WTC11 (cell line): ENCODE data around the gene KRT85. TPM values are rescaled to one million over a fixed set of nuclear protein-coding genes. Genes with fewer than 3 reads are reported as not detected.

Experiments used
- ATAC-seq: fragments of 200-7000 bp; cut with Tn5 transposase; 2 replicates; pipeline ENCODE4 v1.10.0; 2021; ENCODE audit warnings: mild to moderate bottlenecking, moderate library complexity
- CTCF ChIA-PET: fragments of 300-600 bp; sonication (Branson Sonifier 250); formaldehyde crosslinking; loops from one replicate; lab custom pipeline; 2021; ENCODE audit warnings: antibody characterized with exemption; lab: Charles Lee
- POLR2A ChIA-PET: fragments of 350-600 bp; sonication (Branson Sonifier 250); formaldehyde crosslinking; loops from one replicate; lab custom pipeline; 2021; ENCODE audit warnings: antibody characterized with exemption; lab: Charles Lee
- DNase-seq: peaks from one replicate; pipeline ENCODE4 v3.0.0; 2021; ENCODE audit warnings: low spot score
- H3K27ac Mint-ChIP-seq: 2 replicates; pipeline ENCODE4 v1.8.0; 2021; ENCODE audit warnings: mixed read lengths
- H3K27me3 Mint-ChIP-seq: 2 replicates; pipeline ENCODE4 v1.8.0; 2021; ENCODE audit warnings: low read depth, mild to moderate bottlenecking, moderate library complexity, mixed read lengths
- H3K36me3 Mint-ChIP-seq: 2 replicates; pipeline ENCODE4 v1.8.0; 2021; ENCODE audit warnings: mixed read lengths
- H3K4me1 Mint-ChIP-seq: 2 replicates; pipeline ENCODE4 v1.8.0; 2022; ENCODE audit warnings: mixed read lengths
- H3K4me3 Mint-ChIP-seq: 2 replicates; pipeline ENCODE4 v1.8.0; 2021; ENCODE audit warnings: mild to moderate bottlenecking, moderate library complexity, mixed read lengths
- H3K9me3 Mint-ChIP-seq: 2 replicates; pipeline ENCODE4 v1.8.0; 2021; ENCODE audit warnings: mixed read lengths
- ATF1 ChIP-seq: sonication (generic); formaldehyde crosslinking; IDR thresholded peaks from 2 replicates; pipeline ENCODE4 v1.8.1; 2023; ENCODE audit warnings: mild to moderate bottlenecking, moderate library complexity, missing genetic modification reagents
- GTF2I ChIP-seq: fragments of 250-450 bp; sonication (Bioruptor Pico); conservative IDR thresholded peaks from 2 replicates; pipeline ENCODE4 v1.4.0; 2021; ENCODE audit warnings: mild to moderate bottlenecking
- HMGA2 ChIP-seq: fragments of 250-450 bp; sonication (Bioruptor Pico); IDR thresholded peaks from 2 replicates; pipeline ENCODE4 v1.4.0; 2021; ENCODE audit warnings: mild to moderate bottlenecking, moderate library complexity
- SMAD4 ChIP-seq: sonication (generic); formaldehyde crosslinking; IDR thresholded peaks from 2 replicates; pipeline ENCODE4 v1.8.0; 2022; ENCODE audit warnings: mild to moderate bottlenecking, missing genetic modification reagents
- SOX15 ChIP-seq: fragments of 250-450 bp; sonication (Bioruptor Pico); IDR thresholded peaks from 2 replicates; pipeline ENCODE4 v1.9.0; 2021; ENCODE audit warnings: mild to moderate bottlenecking
- ZNF396 ChIP-seq: fragments of 250-450 bp; sonication (Bioruptor Pico); IDR thresholded peaks from 2 replicates; pipeline ENCODE4 v1.8.0; 2021; ENCODE audit warnings: mild to moderate bottlenecking, moderate library complexity, borderline replicate concordance
- ZNF423 ChIP-seq: fragments of 250-450 bp; sonication (Bioruptor Pico); IDR thresholded peaks from 2 replicates; pipeline ENCODE4 v2.1.2; 2022; ENCODE audit warnings: mild to moderate bottlenecking, moderate library complexity
- total RNA-seq: library from RNA; stranded (reverse); gene quantifications from 3 replicates; pipeline ENCODE4 v1.2.3, GENCODE V29; 2021
- TF ChIP-seq, protein P1 (sequence below): sonication (generic); formaldehyde crosslinking; IDR thresholded peaks from 2 replicates; pipeline ENCODE4 v1.8.0; 2022; ENCODE audit warnings: mild to moderate bottlenecking, missing genetic modification reagents
- TF ChIP-seq, protein P2 (sequence below): fragments of 250-450 bp; sonication (Bioruptor Pico); IDR thresholded peaks from 2 replicates; pipeline ENCODE4 v1.9.0; 2021; ENCODE audit warnings: mild to moderate bottlenecking
- TF ChIP-seq, protein P3 (sequence below): sonication (generic); formaldehyde crosslinking; IDR thresholded peaks from 2 replicates; pipeline ENCODE4 v1.8.1; 2023; ENCODE audit warnings: mild to moderate bottlenecking, missing genetic modification reagents

The KRT85 gene
- total RNA-seq, 1 experiment from 2014 or later: not detected

DNA sequence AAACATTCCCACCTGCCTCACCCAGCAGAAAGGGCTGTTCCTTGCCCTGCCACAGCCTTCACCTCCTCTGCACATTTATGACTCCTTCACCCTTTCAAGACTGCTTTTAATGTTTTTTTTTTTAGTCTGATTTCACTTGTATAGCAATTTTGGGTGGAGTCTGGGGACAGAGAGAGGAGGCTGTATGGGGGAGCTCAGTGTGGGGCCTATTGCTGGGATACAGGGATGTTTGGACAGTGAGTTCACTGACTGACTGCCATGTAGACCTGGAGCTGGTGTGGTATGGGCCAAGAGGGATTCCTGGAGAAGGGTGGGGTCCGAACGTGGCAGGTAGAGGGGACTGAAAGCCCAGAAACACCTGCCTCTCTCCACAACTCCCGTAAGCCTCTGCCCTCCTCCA, 1.9 kb upstream of the KRT85 start:
- CTCF ChIA-PET: interaction anchor here (1.0 to 2.3 kb wide), 11 partner anchors 9 to 612 kb away, joined by 3 to 8 read pairs (median 4); no protein-coding TSS in a partner anchor
- Mint-ChIP-seq H3K36me3 (no peaks in the 10 kb centered on the region), H3K27ac (no peak overlapping the region), H3K27me3 (no peaks in the 10 kb centered on the region), H3K4me3 (no peak overlapping the region), H3K4me1 (no peaks in the 10 kb centered on the region), H3K9me3 (no peaks in the 10 kb centered on the region)
- TF ChIP-seq, protein P1, sequence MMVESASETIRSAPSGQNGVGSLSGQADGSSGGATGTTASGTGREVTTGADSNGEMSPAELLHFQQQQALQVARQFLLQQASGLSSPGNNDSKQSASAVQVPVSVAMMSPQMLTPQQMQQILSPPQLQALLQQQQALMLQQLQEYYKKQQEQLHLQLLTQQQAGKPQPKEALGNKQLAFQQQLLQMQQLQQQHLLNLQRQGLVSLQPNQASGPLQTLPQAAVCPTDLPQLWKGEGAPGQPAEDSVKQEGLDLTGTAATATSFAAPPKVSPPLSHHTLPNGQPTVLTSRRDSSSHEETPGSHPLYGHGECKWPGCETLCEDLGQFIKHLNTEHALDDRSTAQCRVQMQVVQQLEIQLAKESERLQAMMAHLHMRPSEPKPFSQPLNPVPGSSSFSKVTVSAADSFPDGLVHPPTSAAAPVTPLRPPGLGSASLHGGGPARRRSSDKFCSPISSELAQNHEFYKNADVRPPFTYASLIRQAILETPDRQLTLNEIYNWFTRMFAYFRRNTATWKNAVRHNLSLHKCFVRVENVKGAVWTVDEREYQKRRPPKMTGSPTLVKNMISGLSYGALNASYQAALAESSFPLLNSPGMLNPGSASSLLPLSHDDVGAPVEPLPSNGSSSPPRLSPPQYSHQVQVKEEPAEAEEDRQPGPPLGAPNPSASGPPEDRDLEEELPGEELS: no peak
- TF ChIP-seq ZNF423: no peak
- POLR2A ChIA-PET: no interaction called here
- DNase-seq (no peak), ATAC-seq (no peak)

DNA sequence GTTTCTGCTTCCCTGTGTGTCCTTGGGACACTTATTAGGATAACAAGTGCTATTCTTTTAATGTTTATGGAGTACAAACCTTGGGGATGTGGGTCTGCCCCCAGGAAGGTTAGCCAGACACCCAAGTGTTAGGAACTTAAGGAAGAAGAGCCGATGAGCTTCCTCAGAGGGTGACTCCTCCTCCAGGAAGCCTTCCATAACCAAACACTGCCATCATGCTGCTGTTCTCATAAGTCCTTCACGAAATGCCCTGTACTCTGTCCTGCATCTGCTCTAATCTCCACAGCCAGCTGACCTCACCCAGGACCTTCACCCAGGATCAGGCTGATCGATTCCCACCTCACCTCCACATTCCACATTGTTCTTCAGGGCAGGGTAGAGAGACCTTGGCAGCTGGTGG, 1.2 kb upstream of the KRT85 start:
- H3K36me3 Mint-ChIP-seq: no peaks in the 10 kb centered on the region
- H3K4me1 Mint-ChIP-seq: no peaks in the 10 kb centered on the region
- H3K4me3 Mint-ChIP-seq: no peak overlapping the region
- TF ChIP-seq, protein P1: no peak
- ATAC-seq (no peak), DNase-seq (no peak)
- no peaks in the 10 kb centered on the region for H3K9me3 Mint-ChIP-seq
- ChIA-PET CTCF (interaction anchor here (1.0 to 2.3 kb wide), 10 partner anchors 8 to 613 kb away, joined by 3 to 8 read pairs (median 4); no protein-coding TSS in a partner anchor), POLR2A (no interaction called here)
- H3K27me3 Mint-ChIP-seq: no peaks in the 10 kb centered on the region
- H3K27ac Mint-ChIP-seq: no peak overlapping the region

DNA sequence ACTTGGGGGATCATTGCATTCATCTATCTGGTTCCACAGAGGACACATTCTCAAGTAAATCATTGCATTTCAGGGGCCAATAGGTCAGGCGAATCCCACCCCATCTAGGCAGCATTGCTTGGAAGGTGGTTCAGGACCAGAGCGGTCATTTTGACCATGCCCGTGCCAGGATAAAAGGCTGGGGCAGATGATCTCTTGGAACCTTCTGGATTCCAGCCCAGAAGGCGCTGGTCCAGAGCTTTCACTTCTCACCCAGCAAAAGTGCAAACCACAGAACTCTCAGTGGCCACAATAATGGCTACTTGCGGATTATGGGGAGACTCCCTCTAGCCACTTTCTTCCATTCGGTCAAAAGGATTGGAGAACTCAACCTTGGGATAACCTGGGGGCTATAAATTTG, 595 bp upstream of the KRT85 start:
- Mint-ChIP-seq H3K27me3 (no peaks in the 10 kb centered on the region), H3K4me3 (no peak overlapping the region), H3K36me3 (no peaks in the 10 kb centered on the region), H3K9me3 (no peaks in the 10 kb centered on the region), H3K4me1 (no peaks in the 10 kb centered on the region), H3K27ac (no peak overlapping the region)
- ATAC-seq (no peak), DNase-seq (no peak)
- no peak for TF ChIP-seq SMAD4 (CRISPR knock-in tag)
- TF ChIP-seq GTF2I (CRISPR knock-in tag): no peak
- TF ChIP-seq, protein P2, sequence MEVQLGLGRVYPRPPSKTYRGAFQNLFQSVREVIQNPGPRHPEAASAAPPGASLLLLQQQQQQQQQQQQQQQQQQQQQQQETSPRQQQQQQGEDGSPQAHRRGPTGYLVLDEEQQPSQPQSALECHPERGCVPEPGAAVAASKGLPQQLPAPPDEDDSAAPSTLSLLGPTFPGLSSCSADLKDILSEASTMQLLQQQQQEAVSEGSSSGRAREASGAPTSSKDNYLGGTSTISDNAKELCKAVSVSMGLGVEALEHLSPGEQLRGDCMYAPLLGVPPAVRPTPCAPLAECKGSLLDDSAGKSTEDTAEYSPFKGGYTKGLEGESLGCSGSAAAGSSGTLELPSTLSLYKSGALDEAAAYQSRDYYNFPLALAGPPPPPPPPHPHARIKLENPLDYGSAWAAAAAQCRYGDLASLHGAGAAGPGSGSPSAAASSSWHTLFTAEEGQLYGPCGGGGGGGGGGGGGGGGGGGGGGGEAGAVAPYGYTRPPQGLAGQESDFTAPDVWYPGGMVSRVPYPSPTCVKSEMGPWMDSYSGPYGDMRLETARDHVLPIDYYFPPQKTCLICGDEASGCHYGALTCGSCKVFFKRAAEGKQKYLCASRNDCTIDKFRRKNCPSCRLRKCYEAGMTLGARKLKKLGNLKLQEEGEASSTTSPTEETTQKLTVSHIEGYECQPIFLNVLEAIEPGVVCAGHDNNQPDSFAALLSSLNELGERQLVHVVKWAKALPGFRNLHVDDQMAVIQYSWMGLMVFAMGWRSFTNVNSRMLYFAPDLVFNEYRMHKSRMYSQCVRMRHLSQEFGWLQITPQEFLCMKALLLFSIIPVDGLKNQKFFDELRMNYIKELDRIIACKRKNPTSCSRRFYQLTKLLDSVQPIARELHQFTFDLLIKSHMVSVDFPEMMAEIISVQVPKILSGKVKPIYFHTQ (CRISPR knock-in tag): no peak
- TF ChIP-seq, protein P3, sequence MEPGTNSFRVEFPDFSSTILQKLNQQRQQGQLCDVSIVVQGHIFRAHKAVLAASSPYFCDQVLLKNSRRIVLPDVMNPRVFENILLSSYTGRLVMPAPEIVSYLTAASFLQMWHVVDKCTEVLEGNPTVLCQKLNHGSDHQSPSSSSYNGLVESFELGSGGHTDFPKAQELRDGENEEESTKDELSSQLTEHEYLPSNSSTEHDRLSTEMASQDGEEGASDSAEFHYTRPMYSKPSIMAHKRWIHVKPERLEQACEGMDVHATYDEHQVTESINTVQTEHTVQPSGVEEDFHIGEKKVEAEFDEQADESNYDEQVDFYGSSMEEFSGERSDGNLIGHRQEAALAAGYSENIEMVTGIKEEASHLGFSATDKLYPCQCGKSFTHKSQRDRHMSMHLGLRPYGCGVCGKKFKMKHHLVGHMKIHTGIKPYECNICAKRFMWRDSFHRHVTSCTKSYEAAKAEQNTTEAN (CRISPR knock-in tag): no peak
- POLR2A ChIA-PET: no interaction called here
- CTCF ChIA-PET: interaction anchor here (1.1 to 2.2 kb wide), 5 partner anchors 12 to 512 kb away, joined by 3 to 8 read pairs (median 3); no protein-coding TSS in a partner anchor

DNA sequence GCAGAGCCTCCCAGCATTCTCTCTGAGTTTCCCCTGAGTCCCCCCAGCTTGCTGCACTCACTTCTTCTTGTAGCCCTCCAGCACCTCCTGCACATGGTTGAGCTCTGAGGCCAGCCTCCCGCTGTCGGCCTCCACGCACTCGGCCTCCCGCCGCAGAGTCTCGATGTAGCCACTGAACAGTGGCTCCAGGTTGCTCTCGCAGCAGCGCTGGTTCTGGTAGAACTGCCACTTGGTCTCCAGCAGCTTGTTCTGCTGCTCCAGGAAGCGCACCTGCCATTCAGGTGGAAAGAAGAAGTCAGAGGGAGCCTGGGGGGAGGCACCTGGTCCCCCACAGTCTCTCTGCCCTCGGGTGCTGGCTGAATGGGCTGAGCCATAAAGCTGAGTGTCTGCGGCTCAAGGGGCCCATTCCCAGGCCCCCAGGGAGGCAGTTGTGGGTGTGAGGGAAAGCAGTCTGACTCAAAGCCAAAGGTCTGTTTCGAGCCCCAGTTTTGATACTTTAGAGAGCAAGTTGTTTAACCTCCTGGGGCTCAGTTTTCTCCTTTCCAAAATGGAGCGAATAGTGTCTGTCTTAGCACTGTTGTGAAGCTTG, 2.3 kb downstream of the KRT85 start:
- ChIA-PET CTCF (interaction anchor here (0.7 to 1.5 kb wide), 6 partner anchors 31 to 506 kb away, joined by 4 to 5 read pairs (median 5); no protein-coding TSS in a partner anchor), POLR2A (no interaction called here)
- Mint-ChIP-seq H3K4me1 (no peaks in the 10 kb centered on the region), H3K27ac (no peak overlapping the region), H3K27me3 (no peaks in the 10 kb centered on the region), H3K36me3 (no peaks in the 10 kb centered on the region), H3K9me3 (no peaks in the 10 kb centered on the region), H3K4me3 (no peak overlapping the region)
- TF ChIP-seq, protein P1: no peak
- TF ChIP-seq ZNF396 (CRISPR knock-in tag) (no peak), ATF1 (CRISPR knock-in tag) (no peak), GTF2I (CRISPR knock-in tag) (no peak), SOX15 (CRISPR knock-in tag) (no peak), HMGA2 (CRISPR knock-in tag) (no peak), SMAD4 (CRISPR knock-in tag) (no peak)
- no peak for DNase-seq
- ATAC-seq: no peak
